Right renal pelvis (tissue), 4 donors: Measurements from ENCODE around the gene CNKSR3. TPM values are rescaled to one million over a fixed set of nuclear protein-coding genes. Genes with fewer than 3 reads are reported as not detected.
A peak's percentile ranks its signal among the peaks of the same experiment; 100 is the strongest.

Source experiments
- DNase-seq, 4 donors: peaks; one replicate each; pipeline ENCODE4 v3.0.0-alpha.2; 2013; ENCODE audit warnings: low read depth in 4 of 4, low spot score in 3 of 4, missing footprints in 1 of 4
- polyA plus RNA-seq, 4 donors: library from polyadenylated mRNA; unstranded; fragments of 120-200 nt; gene quantifications; one replicate each; pipeline ENCODE4 v1.2.1, GENCODE V29; 2013; ENCODE audit not compliant: insufficient read length in 4 of 4

Gene CNKSR3
- polyA plus RNA-seq, 4 donors: 56.9 to 64.0 (median 64.0) TPM

DNA sequence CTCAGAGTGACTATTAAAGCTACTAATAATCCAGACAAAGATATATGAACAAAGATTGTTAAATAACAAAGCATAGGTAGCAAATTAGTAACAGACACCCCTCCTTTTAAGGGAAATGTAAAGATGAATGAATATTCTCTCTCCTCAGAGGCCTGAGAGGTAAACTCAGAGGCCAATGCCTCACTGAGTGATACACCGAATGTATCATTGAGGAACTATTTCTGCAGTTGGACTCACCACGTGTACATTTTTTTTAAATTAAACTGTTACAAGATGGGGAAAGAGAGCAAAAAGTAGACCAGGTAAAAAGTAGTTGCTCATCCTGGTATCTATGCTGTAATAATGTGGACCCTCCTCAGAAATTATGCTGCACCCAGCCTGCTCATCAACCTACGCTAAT lies 81.6 kb downstream of the CNKSR3 start:
- no peak for DNase-seq

DNA sequence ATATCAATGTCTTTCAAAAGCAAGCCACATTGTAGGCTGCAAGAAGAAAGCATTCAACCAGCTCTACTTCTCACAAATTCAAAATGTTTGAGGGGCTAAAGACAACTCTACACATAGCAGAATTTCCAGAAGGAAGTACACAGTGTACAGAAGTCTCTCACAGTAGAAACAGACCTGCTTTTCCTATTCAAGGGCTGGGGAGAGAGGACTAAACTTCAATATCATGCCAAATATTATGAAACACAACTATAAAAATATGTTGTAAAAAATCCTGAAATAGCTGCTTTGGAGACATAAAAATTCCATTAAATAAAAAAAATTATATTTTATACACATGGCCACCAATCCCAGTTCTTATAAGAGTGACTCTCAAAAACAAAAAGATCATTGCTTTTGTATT lies 83.0 kb downstream of the CNKSR3 start:
- no peak for DNase-seq

DNA sequence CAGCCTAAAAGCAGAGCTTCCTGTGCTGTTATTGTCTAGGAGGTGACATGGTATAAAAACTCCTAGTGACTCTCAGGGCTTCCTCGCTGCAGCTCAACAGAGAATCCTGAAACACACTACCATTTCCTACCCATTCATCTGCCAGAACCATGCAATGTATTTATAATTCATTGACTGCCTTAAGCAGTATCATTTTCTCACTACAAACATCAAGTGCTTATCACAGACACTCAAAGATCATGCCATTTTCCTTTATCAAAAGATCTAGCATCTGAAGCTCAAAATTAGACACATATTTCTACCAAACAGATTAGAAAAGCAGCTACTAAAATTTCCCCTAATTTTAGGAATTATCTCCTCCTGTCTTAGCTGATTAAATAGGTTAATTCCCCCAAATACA lies 83.5 kb downstream of the CNKSR3 start:
- no peak for DNase-seq

DNA sequence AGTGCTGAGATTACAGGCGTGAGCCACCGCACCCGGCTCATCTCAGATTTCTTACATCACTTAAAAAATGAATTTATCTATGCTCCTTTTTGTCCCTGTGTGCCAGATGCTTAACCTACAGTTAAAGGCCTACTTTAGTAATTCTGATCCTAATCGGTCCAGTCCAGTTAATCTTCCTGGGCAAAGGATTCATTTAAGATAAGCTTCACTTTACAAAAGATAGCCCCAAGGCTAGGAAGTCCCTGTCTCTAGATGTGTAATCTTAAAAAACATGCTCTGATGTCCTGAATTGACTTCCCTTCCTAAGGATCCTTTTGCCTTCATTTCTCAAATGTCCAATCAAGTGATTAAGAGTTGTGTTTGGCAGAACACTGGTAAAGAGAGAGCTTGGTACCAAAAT lies 85.5 kb downstream of the CNKSR3 start:
- no peak for DNase-seq

DNA sequence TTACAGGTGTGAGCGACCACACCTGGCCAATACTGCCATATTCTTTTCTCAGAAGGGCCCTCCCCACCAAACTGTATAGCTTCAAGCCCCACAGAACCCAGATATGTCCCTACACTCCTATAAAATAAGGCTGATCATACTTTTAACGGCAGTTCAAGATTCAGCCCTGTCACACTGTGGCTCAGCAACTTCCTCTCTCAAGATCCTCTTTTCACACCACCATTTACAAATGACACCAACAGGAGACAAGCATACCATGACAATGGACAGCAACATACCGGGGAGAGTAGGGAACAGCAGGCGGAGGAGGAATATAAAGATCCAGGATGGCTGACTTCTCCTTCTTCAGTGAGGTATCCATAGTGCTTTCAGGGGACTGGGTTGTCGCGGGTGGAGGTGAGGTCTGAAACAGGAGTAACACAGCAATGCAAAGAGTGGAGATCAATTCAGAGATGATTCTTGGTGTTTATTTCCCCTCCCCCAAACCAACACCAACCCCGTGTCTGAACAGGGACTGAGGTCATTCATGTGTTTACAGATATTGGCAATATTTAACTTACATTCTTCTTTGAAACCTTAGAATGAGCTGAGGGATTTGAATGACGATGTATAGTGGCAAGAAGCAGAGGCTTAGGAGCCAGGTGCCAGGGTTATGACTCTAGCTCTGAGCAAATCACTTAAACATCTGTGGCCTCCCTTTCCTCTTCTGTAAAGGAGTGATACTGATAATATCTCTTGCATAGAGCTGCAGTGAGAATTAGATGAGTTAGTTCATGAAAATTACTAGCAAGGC lies 96.3 kb downstream of the CNKSR3 start:
- DNase-seq: no peak

DNA sequence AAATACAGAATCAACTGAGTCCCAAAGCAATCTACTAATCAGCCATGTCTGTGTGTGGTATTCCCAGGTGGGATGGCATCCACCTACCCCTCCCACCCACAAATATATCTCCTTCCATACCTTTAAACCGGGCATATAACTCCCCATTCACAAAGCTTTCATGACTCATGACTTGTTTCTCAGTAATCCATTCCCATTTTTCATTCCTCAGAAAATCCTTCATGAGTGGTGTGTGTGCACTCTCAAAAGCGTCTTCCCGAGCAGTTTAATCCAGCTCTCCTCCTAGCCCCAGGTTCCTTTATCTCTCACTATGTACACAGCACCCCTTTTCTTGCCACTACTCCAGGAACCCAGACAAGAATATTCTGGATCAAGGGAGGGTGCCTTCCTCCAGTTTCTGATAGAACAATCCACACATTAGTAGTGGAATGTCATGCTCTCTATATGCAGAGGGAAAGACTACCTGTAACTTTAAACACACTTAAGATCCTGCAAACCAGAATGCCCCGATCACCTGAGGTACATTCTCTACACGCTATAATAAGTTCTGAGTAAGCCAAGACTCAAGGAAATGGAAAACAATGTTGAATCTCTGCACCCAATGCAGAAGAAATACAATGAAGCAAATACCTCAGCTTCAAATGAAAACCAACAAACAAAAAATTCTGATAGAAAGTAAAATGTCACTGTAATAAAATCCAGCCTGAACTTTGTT lies 98.2 kb downstream of the CNKSR3 start:
- no peak for DNase-seq

DNA sequence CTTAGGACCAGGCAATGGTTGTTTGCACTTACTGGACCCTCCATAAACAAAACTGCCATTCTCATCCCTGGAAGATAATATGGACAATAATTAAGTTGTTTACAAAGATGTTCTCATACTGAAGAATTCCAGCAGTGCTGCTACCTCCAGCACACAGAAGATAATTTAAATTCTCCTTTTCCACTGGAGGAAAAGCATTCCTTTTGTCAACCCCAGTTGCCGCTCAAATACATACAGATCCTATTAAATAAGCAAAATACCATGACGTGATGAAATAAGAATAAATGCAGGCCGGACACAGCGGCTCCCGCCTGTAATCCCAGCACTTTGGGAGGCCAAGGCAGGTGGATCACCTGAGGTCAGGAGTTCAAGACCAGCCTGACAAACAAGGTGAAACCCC lies 99.4 kb downstream of the CNKSR3 start:
- no peak for DNase-seq

DNA sequence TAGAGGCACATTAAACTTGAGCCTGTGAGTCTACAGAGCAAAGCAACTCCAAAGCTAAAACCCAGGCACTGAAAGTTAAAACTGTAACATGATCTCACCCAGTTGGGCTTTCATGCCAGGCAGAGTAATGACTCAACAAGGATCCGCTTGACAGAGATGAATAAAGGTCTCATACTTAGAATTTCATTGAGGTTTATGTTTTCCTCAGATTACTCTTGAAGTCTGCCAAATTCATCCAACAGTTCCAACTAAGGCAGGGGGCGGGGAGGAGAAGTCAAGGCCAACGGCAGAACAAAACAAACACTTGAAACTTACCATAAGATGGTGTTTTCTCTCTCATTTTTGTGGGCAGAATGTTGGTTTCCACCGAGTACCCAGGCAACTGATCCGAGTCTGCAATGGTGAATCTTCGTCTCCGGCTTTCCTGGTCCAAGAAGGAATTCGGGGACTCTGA lies 99.8 kb downstream of the CNKSR3 start:
- peak in 3 of 4 donors; percentile 50 to 71 (median 70) for DNase-seq

DNA sequence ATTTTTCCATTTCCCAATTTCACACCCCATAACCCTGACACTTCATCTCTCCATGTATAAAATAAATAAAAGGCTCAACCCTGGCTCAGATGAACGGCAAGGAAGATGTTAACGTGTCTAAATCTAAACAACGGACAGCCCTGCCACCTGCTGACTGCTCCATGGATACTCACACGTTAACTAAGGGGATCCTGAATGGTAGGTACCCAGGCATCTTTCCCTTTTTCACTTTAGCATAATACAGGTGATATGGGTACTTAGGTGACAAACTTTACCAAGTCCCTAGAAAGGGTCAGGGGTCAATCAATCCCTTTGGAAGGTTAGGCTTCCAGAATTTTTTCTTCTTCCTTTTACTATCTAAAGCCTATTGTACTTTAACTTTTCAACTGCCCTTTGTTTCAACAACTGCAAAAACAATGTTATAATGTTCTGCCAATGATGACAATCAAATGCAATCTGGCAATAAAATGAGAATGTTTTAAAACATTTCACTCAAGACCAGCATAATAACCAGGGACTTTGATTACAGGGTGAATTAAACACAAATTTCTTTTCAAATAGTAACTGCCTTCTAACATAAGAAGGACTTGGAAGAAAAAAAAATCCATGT lies 101.5 kb downstream of the CNKSR3 start:
- DNase-seq: no peak

DNA sequence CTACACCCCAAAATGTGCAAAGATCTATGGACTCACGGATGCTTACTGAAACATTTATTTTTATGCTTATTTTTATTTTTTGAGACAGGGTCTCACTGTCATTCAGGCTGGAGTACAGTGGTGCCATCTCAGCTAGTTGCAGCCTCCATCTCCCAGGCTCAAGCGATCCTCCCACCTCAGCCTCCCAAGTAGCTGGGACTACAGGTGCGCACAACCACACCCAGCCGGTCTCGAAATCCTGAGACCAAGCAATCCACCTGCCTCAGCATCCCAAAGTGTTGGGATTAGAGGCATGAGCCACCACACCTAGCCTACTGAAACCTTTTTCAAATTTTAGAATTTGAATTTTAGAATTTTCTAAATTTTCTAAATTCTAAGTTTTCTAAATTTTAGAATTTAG lies 103.0 kb downstream of the CNKSR3 start:
- no peak for DNase-seq

DNA sequence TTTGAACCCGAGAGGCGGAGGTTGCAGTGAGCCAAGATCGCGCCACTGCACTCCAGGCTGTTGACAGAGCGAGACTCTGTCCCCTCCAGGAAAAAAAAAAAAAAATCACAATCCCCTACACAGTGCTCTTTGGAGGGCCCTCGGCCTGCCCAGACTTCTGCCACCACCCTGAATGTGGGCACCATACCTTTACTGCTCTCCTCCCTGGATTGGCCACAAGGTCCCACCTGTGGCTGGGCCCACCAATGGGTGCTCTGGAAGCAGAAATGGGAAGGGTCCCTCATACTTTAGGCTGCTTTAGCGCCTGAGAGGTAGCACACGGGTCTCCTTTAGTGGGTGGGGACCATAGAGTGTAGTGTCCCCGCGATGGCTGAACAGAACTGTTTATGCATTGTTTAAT lies 103.6 kb downstream of the CNKSR3 start:
- DNase-seq: no peak

DNA sequence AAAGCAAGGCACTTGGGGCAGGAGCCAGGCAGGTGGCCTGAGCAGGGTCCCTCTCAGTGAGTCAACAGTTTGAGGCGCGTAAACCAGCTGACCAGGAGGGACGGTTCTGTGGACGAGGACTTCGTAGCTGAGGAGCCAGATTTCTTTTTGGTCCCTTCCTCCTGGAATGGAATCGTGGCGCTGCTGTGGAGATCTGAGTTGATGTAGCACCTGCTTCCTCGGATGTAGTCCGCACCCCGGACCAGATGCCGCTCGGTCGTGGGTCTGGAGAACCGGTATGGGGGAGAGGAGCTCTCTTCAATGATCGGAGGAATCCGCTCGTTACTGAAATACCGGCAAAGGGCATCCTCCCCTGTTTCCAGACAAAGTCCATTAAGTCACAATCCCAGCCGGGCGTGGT lies 104.2 kb downstream of the CNKSR3 start:
- no peak for DNase-seq

DNA sequence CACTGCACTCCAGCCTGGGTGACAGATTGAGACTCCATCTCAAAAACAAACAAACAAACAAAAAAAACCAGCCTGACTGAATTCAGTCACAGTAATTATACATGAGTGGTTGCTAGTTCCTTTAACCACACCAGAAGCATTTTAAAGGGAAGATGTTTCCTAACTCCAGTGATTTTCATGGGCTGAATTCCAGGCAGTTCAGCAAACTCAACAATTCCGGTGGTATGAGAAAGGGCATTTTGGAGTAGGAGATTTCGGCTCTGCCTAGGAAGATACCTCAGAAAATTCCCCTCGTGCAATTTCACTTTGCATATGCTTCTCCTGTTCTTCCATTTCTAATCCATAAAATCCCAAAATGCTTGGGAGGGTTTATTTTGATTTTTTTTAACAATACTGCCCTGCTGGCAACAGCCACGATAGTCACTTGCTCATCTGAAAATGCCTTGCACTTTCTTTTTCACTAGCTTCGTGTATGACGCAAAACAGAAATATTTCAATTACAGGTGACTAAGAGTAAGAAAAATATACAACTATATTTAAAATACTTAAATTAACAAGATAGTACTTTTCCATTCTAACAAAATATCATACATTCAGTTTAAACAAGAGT lies 105.6 kb downstream of the CNKSR3 start:
- DNase-seq: no peak

DNA sequence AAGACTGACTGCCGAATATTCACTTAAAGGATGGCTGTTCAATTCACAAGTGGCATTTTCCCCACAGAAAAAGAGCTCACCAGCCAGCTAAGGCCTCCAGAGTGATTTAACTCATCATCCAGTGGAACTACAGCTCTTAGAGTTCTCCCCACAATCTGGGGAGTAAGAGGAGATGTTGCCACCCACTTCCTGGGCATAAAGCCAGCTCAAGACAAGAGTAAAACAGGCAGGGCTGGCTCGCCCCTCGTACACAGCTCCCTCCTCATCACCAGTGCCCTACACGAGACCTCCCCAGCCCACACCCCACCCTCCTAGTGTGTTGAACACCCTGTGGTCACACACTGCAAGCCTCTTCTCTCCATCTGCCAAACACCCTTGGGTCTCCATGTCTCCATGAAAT lies 106.7 kb downstream of the CNKSR3 start:
- no peak for DNase-seq

DNA sequence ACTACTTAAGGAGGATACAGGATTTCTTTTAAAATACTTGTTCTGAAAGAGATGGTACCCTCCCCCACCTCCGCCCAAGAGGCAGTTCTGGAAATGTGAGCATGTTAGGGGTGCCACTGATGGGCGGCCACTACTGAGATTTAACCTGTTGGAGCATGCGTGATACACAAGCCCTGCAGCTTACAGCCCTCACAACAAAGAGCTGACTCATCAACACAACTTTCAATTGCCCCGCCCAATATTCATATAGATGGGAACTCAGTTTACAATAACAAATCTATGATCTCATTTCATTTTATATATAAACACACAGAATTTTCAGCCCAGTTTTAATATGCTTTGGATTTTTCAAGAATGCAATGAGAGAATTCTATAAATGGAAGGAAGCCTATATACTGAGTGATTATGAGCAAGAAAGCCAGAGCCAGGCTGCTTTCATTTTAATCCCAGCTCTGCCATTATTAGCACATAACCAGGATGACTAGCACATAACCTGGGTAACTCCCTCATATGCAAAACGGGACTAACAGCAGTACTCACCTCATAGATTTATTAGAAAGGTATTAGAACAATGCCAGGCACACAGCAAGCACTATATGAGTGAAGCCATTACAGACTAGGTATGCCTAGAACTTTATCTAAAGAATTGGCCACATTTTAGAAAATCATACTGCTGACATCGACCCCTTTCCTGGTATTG lies 108.3 kb downstream of the CNKSR3 start:
- no peak for DNase-seq

DNA sequence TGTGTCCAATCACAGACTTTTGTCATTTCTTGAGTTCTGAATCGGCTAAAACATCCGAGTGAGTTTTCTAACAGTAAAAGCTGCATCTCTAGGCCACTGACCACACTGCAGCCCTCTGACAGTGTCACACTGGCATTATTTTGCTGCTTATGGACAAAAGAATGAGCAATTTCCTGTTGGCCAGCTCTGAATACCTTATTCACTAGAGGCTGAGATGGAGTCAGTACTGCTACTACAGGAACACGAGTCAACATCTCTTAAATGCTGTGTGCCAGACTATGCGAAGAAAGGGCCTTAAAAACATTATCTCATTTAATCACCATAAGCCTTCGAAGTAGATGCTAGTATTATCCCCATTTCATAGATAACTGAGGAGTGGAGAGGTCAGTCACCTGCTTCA lies 111.4 kb downstream of the CNKSR3 start:
- no peak for DNase-seq

DNA sequence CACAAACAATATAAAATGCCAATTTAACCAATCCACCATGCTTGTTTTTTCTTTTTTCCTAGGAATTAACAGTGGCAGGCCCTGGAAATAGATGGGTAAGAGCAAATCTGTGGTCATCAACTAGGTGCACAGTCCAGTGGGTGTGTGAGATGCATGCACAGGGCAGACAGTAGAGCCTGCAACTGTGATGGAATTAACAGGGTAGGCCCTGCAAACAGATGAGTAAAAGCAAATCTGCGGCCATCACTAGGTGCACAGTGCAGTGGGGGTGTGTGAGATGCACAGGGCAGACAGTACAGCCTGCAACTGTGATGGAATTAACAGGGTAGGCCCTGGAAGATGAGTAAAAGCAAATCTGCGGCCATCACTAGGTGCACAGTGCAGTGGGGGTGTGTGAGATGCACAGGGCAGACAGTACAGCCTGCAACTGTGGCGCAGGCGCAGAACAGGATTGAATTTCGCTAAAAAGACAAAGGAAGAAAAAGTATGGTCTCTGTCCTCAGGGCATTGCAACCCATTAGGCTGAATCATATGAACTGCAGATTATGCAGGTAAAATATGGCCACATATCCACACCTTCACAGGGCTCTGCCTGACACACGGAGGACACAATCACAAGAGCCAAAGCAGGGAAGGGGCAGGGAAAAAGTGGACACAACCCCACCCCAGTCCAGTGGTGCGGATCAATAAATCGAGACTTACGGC lies 112.8 kb downstream of the CNKSR3 start:
- DNase-seq: no peak

DNA sequence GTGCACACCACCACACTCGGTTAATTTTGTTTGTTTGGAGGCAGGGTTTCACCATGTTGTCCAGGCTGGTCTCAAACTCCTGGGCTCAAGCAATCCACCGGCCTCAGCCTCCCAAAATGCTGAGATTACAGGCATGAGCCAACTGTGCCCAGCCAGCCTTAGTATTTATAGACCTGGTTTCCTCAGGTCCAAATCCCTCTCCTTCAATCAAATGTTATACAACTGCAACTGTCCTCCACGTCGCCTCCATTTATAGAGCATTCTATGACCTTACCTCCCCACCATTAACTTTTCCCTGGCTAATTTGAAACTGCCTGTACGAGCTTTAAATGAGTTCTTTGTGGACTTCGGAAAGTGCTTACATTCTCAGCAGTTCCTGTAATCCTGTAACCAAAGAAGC lies 114.6 kb downstream of the CNKSR3 start:
- DNase-seq: no peak

DNA sequence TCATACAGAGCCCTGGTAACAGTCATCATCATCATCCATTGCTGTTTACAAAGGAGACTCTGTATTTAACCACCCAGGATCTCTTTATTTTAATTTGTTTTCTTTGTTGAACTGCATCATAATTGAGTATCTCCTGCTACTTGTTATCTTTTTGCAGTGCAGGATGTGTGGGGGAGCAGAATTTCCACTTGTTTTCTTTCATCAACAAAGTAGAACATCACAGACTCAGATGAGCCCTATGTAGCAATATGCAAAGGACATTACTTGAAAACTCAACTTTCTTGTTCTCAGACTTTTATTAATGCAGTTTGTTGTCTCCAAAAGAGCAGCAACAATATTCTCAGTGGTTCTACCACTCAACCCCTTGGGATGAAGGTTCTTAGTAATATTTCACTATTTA lies 115.2 kb downstream of the CNKSR3 start:
- DNase-seq: no peak

DNA sequence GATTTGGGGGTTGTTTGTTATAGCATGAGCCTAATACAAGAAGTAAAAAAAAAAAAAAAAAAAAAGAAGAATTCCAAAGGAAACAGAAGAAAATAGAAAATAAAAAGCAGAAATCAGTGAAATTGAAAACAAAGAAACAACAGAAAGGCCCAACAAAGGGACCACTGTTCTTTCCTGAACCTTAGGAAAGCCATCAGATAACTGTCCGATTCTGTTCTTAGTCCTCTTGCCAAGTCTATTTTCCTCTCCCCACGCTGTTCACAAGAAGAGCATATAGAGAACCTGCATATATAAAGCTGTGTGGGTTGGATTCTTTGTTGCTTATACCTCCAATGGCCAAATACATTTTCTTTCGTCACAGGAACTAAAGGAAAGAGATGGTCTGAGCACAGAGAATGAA lies 115.9 kb downstream of the CNKSR3 start:
- no peak for DNase-seq
